Mesodermal cell (in vitro differentiated cells): Measurements from ENCODE around the gene LAMA4.

Source experiments
- H3K27ac ChIP-seq: 2 replicates; pipeline ENCODE4 v1.7.0; 2013; ENCODE audit warnings: mild to moderate bottlenecking, low read depth, low read length, moderate library complexity; ENCODE audit not compliant: severe bottlenecking
- H3K36me3 ChIP-seq: 2 replicates; pipeline ENCODE4 v1.7.1; 2013; ENCODE audit warnings: mild to moderate bottlenecking, low read length, moderate library complexity; ENCODE audit not compliant: control insufficient read depth, insufficient read depth
- H3K4me1 ChIP-seq: one replicate; pipeline ENCODE4 v1.7.1; 2013; ENCODE audit warnings: mild to moderate bottlenecking, low read length; ENCODE audit not compliant: insufficient read depth, control insufficient read depth, poor library complexity, severe bottlenecking
- H3K4me3 ChIP-seq: 2 replicates; pipeline ENCODE4 v1.7.0; 2013; ENCODE audit warnings: low read length, control low read depth, mild to moderate bottlenecking; ENCODE audit not compliant: insufficient read depth, poor library complexity, severe bottlenecking; ENCODE audit errors: extremely low read depth
- H3K9me3 ChIP-seq: 2 replicates; pipeline ENCODE4 v1.7.1; 2013; ENCODE audit warnings: mild to moderate bottlenecking, low read length, moderate library complexity; ENCODE audit not compliant: control insufficient read depth
- WGBS, 2 experiments: methylation state at CpG; one replicate each; pipeline ENCODE4 v1.1.5; 2013; ENCODE audit warnings: missing lambda C conversion rate in 2 of 2; ENCODE audit not compliant: insufficient coverage in 2 of 2; 5-methylcytosine and 5-hydroxymethylcytosine counted together

LAMA4 gene

GRCh38 chr6:112225691-112226090, 28.7 kb downstream of the LAMA4 start:
- Histone ChIP-seq H3K4me1 (peaks cover 19% of the 10 kb centered on the region), H3K9me3 (no peaks in the 10 kb centered on the region), H3K36me3 (no peaks in the 10 kb centered on the region), H3K4me3 (no peak overlapping the region), H3K27ac (no peak overlapping the region)
- 88 to 100% methylated on average over 1 of the region's 1 CpG for WGBS, 2 experiments

- no peaks in the 10 kb centered on the region for H3K9me3 ChIP-seq
- 100% methylated on average over 1 to 2 of the region's 2 CpGs for WGBS, 2 experiments
- no peak overlapping the region for H3K27ac ChIP-seq
- H3K4me1 ChIP-seq = peaks cover 19% of the 10 kb centered on the region
- no peak overlapping the region for H3K4me3 ChIP-seq
- H3K36me3 ChIP-seq = no peaks in the 10 kb centered on the region
Observed at GRCh38 chr6:112224088-112224487, 30.3 kb downstream of the LAMA4 start.

DNA sequence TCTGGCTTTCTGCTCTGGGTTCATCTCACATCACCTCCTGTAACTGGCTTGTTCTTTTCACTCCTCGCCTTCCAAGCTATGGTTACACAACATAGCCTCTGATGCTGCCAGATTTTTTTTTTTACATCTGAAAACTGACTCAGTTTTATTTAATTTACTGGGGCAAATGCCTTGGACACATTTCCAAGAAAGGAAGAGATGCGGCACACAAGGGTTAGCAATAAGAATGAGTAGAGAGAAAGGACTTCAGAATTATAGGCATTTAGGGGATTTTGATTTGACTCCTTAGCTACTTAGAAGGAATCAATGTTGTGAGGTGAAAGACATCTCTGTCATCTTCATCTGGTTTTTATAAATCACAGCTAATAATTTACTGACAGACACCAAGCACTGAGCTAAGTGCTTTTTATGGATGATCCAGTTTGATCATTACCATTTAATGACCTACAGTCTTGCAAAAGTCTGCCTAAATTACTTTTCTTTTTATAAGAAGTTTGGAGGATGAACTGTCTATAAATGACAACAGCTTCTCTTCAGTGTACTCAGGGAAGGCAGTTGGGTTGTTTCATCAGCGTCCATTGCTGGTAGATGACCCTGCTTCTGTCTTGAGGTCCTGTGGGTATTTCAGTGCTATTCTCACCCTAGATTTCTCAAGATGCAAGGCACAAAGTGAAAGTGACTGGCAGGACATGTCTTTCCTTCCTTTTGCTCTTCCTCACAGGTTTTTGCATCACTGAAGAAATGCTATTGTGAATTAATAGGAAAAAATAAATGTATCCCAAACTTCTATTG, 31.1 kb downstream of the LAMA4 start:
- 93 to 100% methylated on average over 1 to 2 of the region's 3 CpGs for WGBS, 2 experiments
- Histone ChIP-seq H3K9me3 (no peaks in the 10 kb centered on the region), H3K4me1 (peaks cover 19% of the 10 kb centered on the region), H3K36me3 (no peaks in the 10 kb centered on the region), H3K4me3 (no peak overlapping the region), H3K27ac (no peak overlapping the region)

DNA sequence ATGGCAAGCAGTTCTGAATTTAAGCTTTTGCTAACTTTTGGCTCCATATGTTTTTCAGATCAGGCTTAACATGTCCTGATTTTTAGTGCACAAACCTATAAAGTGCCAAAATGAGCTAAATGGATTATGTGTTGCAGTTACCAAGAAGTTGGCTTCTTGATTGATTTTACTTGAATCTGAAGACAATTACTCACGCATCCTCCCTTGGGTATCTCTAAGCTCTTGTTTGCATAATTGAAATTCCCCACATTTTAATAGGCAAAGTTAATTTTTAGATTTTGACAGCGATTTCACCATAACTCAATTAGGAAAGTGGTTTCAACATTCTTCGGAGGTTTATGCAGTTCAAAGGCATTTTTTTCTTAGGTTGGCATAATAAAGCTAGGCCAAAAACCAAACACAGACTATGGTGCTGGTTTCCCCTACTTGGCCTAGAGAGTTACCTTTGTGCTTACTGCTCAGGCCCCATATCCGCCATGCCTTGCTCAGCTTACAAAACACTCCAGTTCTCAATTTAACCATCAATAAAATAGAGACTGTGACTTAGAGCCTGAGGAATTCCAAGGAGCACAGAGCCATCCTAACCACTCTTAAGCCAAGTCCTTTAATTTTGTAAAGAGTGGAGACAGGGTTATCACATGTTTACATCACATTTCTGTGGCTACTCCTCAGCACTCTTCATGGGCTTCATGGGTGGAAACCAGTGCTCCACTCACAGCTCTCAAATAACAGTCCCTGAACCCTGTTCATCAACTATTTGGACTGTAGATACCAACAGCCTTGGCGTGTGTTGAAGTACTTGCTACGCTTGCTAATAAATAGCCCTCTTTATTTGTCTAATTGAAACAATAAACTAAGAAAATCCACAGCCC, 32.1 kb downstream of the LAMA4 start:
- no peaks in the 10 kb centered on the region for H3K9me3 ChIP-seq
- WGBS, 2 experiments = 77 to 100% methylated on average over 2 of the region's 6 CpGs
- H3K4me3 ChIP-seq = no peak overlapping the region
- peaks cover 23% of the 10 kb centered on the region for H3K4me1 ChIP-seq
- peak overlapping the region; percentile 66 for H3K27ac ChIP-seq
- H3K36me3 ChIP-seq = no peaks in the 10 kb centered on the region

DNA sequence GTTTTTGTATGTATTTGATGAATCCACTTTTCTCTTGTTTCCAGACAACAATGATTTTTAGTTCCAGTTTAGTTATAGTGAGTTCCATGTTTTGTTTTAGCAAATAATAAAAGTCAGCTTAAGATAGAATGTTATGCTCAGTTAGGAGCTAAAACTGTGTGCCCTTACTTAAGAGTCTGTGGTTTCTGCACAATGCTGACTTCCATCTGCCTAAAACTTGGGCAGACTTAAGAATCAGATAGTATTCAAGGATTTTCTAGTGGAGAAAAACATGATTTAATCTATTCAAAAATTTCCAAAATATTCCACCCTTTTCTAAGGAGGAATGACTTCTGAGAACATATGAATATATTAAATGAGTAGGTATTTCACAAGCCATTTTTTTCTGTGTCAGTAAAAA, 32.8 kb downstream of the LAMA4 start:
- Histone ChIP-seq H3K4me1 (peaks cover 28% of the 10 kb centered on the region), H3K9me3 (no peaks in the 10 kb centered on the region), H3K4me3 (no peak overlapping the region), H3K27ac (no peak overlapping the region), H3K36me3 (no peaks in the 10 kb centered on the region)

- 80 to 93% methylated on average over 5 of the region's 5 CpGs for WGBS, 2 experiments
- Histone ChIP-seq H3K4me1 (peaks cover 47% of the 10 kb centered on the region), H3K9me3 (no peaks in the 10 kb centered on the region), H3K27ac (no peak overlapping the region), H3K4me3 (no peak overlapping the region), H3K36me3 (no peaks in the 10 kb centered on the region)
Observed at GRCh38 chr6:112218563-112218962, 35.8 kb downstream of the LAMA4 start.

- Histone ChIP-seq H3K4me3 (no peak overlapping the region), H3K36me3 (no peaks in the 10 kb centered on the region), H3K27ac (peak overlapping the region; percentile 43), H3K9me3 (no peaks in the 10 kb centered on the region), H3K4me1 (peaks cover 34% of the 10 kb centered on the region)
- 90 to 100% methylated on average over 3 of the region's 6 CpGs for WGBS, 2 experiments
Observed at GRCh38 chr6:112216662-112217551, 37.5 kb downstream of the LAMA4 start.

DNA sequence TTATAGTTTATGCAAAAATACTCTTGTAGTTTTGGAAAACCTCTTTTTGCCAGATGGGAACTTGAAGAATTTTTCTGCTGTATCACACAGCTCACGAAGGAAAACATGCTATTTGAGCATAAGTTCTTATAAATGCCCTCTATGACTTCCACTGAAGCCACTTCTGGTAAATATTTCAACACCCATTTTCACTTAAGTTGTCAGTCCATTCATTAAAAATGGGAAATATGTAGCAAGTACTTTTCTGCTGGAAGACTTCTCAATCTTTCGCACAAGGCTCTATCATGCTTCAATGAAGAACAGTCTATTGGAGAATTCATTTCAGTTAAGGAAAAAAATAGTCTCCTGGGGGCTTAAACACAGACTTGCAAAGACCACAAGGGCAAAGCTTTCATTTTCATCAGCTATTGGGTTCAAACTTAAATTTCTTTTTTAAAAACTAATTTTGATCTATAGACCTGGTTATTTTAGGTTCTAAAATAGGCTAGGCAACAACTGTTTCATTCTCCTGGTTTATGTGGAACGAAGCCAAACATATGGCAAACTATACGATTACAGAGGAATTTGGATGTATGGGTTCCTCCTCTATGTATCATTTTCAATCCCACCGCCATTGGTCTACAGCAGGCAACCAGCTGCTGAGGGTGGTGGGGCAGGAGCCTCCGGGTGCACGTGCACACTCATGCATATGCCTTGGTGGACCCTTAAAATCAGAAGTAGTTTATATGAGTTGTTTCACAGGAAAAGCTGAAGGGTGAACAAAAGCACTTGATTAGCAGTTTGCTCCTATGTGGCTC, 38.7 kb downstream of the LAMA4 start:
- peaks cover 29% of the 10 kb centered on the region for H3K4me1 ChIP-seq
- no peak overlapping the region for H3K4me3 ChIP-seq
- H3K9me3 ChIP-seq = no peaks in the 10 kb centered on the region
- H3K27ac ChIP-seq = no peak overlapping the region
- no peaks in the 10 kb centered on the region for H3K36me3 ChIP-seq
- WGBS, 2 experiments = 83 to 94% methylated on average over 5 to 6 of the region's 7 CpGs

DNA sequence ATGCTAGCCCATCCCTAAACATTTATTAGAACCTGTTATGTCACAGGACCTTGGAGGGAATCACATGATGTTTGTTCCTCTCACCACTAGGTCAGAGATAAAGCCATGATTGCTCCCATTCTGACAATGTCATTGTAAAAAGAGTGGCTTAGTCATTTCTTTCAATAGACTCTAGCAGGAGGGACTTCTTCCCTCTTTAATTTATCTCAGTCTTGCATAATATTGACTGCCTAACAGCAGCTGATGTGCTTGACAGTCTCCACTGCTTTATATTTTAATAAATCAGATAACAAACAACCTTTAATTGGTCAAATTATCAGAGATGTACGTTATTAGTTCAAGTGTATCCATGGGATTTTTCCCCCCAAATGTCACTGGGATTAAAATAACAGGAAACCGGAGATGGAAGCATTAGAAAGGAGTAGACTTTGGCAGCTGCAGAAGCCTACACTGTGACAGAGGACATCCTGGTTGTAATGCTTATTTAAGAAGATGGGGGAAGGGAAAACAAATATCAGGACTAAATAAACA, 39.6 kb downstream of the LAMA4 start:
- no CpG with 5 or more reads among the region's 2 CpGs for WGBS, 2 experiments
- H3K27ac ChIP-seq = peak overlapping the region; percentile 46

More for the DNA sequence above, 39.6 kb downstream of the LAMA4 start:
- H3K36me3 ChIP-seq = no peaks in the 10 kb centered on the region
- H3K9me3 ChIP-seq = no peaks in the 10 kb centered on the region
- H3K4me3 ChIP-seq = no peak overlapping the region
- peaks cover 29% of the 10 kb centered on the region for H3K4me1 ChIP-seq
